ENCODE results near the gene WAC.

DNA sequence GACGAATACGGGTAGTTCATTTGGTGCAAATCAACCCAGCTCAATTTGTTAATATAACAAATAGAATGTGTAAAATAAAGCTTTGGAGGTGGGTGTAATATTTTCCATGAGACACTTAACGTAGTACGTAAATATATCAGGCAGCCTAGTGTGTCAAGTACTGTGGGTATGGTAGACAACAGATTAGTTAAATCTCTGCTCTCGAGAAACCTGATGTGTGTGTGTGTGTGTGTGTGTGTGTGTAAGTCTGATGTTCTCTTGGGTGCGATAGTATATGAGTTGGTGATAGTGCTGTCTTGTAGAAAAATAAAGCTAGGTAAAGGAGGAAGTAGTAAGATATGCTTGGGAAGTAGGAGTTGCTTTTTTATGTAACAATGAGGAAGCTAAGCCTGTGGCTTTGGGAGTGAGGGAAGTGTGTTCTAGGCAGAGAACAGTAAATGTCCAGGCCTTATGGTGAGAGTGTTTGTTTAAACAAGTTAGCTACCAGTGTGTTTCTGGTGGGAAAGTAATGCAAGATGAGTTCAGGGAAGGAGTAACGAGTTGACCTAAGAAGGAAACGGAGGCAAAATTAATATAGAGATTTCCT lies 26.1 kb downstream of the WAC start:
- TF ChIP-seq, protein P1, sequence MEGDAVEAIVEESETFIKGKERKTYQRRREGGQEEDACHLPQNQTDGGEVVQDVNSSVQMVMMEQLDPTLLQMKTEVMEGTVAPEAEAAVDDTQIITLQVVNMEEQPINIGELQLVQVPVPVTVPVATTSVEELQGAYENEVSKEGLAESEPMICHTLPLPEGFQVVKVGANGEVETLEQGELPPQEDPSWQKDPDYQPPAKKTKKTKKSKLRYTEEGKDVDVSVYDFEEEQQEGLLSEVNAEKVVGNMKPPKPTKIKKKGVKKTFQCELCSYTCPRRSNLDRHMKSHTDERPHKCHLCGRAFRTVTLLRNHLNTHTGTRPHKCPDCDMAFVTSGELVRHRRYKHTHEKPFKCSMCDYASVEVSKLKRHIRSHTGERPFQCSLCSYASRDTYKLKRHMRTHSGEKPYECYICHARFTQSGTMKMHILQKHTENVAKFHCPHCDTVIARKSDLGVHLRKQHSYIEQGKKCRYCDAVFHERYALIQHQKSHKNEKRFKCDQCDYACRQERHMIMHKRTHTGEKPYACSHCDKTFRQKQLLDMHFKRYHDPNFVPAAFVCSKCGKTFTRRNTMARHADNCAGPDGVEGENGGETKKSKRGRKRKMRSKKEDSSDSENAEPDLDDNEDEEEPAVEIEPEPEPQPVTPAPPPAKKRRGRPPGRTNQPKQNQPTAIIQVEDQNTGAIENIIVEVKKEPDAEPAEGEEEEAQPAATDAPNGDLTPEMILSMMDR (conservative IDR thresholded peaks at IDR 0.05; ENCODE audit: low read depth, low read length), result no peak
- TF ChIP-seq EZH2 (IDR thresholded peaks at IDR 0.05; ENCODE audit: borderline replicate concordance, low read depth, low read length, poor library complexity, severe bottlenecking), result no peak

All from A673 (cell line).